Renal pelvis (tissue), 4 donors: Measurements from ENCODE around the gene PPM1N. TPM values are rescaled to one million over a fixed set of nuclear protein-coding genes. Genes with fewer than 3 reads are reported as not detected.
"Not testable (repeated sequence)": the region's sequence is repeated elsewhere in the genome, so short reads cannot be mapped to it uniquely, and the experiment has no call there.

Experiments used
- DNase-seq: peaks from one replicate; pipeline ENCODE4 v3.0.0-alpha.2; 2013
- polyA plus RNA-seq, 3 donors: library from polyadenylated mRNA; unstranded; fragments of 120-200 nt; gene quantifications; one replicate each; pipeline ENCODE4 v1.2.1, GENCODE V29; 2013; ENCODE audit not compliant: insufficient read length in 3 of 3

PPM1N gene
- polyA plus RNA-seq, 3 donors, result 0.13 to 0.68 (median 0.56) TPM

- no peak for DNase-seq
Measured at GRCh38 chr19:45507872-45508416, 9.7 kb downstream of the PPM1N start.

- DNase-seq, result no peak
Measured at GRCh38 chr19:45508417-45508860, 10.2 kb downstream of the PPM1N start.

- no peak for DNase-seq
Measured at GRCh38 chr19:45508861-45509691, 10.8 kb downstream of the PPM1N start.

GRCh38 chr19:45509692-45510015 is 11.4 kb downstream of the PPM1N start:
- no peak for DNase-seq

- DNase-seq, result not testable (repeated sequence)
Measured at GRCh38 chr19:45510352-45510751, 12.1 kb downstream of the PPM1N start.

GRCh38 chr19:45511074-45511473 is 12.8 kb downstream of the PPM1N start:
- no peak for DNase-seq

- no peak for DNase-seq
Measured at GRCh38 chr19:45512881-45513483, 14.7 kb downstream of the PPM1N start.

- no peak for DNase-seq
Measured at GRCh38 chr19:45514376-45515051, 16.3 kb downstream of the PPM1N start.

GRCh38 chr19:45515081-45515624 is 16.9 kb downstream of the PPM1N start:
- no peak for DNase-seq

GRCh38 chr19:45515807-45516401 is 17.7 kb downstream of the PPM1N start:
- no peak for DNase-seq

GRCh38 chr19:45517238-45517637 is 19.0 kb downstream of the PPM1N start:
- DNase-seq, result no peak

GRCh38 chr19:45517641-45518468 is 19.6 kb downstream of the PPM1N start:
- DNase-seq, result no peak

- DNase-seq, result no peak
Measured at GRCh38 chr19:45518469-45518826, 20.2 kb downstream of the PPM1N start.

GRCh38 chr19:45522010-45522941 is 24.0 kb downstream of the PPM1N start:
- no peak for DNase-seq

- DNase-seq, result peak; percentile 86
Measured at GRCh38 chr19:45523642-45524256, 25.5 kb downstream of the PPM1N start.

GRCh38 chr19:45524575-45525129 is 26.4 kb downstream of the PPM1N start:
- DNase-seq, result no peak

- DNase-seq, result no peak
Measured at GRCh38 chr19:45526143-45526542, 27.9 kb downstream of the PPM1N start.

GRCh38 chr19:45526971-45527370 is 28.7 kb downstream of the PPM1N start:
- DNase-seq, result no peak

GRCh38 chr19:45527731-45528130 is 29.5 kb downstream of the PPM1N start:
- no peak for DNase-seq
